Omental fat pad (tissue), 4 donors: ENCODE measurements around the gene TSC22D4. TPM values are rescaled to one million over a fixed set of nuclear protein-coding genes. Genes with fewer than 3 reads are reported as not detected.

Experiments used
- ATAC-seq: fragments of 150-250 bp; one replicate; pipeline ENCODE4 v1.9.1; 2016; ENCODE audit warnings: mild to moderate bottlenecking, moderate library complexity; ENCODE audit not compliant: low FRiP score
- DNase-seq: peaks from one replicate; pipeline ENCODE4 v3.0.0-alpha.2; 2019; ENCODE audit warnings: low spot score
- total RNA-seq, 4 donors: library from RNA; depleted of rRNA; stranded (reverse); fragments of >200 nt; gene quantifications; one replicate each; pipeline ENCODE4 v1.1.0, GENCODE V29; 2016
- TF ChIP-seq, protein P1 (sequence below), 3 donors: fragments of 450-650 bp; IDR thresholded peaks; one replicate each; pipeline ENCODE4 v1.5.1; 2016 to 2017; ENCODE audit warnings: antibody characterized with exemption in 3 of 3, mild to moderate bottlenecking in 3 of 3, moderate library complexity in 2 of 3

The TSC22D4 gene
- total RNA-seq, 4 donors from 2014 or later, result 15.6 to 36.4 (median 21.4) TPM

DNA sequence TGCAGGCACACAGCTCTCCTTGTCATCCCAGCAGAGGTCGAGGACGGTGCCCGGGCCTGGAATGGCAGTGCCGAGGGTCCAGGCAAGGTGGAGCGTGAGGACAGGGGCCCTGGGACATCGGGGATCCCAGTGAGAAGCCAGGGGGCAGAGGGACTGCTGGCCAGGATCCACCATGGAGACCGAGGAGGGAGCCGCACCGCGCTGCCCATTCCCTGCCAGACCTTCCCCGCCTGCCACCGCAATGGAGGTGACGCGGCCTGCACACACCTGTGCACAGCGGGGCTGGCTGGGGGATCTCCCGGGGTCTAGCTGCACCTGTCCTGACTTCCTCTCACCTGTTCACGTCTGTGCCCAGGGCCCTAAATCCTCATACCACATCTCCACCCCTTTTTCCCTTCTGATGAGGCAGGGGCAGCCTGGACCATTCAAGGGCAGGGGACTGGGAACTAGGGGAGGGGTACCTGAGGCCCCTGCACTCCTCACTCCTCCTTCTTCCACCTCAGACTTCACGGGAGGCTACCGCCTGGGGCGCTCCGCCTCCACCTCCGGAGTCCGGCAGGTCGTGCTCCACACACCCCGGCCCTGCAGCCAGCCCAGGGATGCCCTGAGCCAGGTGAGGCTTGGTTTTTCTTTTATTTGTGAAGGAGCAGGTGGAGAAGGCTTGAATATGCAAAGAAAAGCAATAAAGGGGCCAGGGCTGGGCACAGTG, 11.6 kb upstream of the TSC22D4 start:
- TF ChIP-seq, protein P1, sequence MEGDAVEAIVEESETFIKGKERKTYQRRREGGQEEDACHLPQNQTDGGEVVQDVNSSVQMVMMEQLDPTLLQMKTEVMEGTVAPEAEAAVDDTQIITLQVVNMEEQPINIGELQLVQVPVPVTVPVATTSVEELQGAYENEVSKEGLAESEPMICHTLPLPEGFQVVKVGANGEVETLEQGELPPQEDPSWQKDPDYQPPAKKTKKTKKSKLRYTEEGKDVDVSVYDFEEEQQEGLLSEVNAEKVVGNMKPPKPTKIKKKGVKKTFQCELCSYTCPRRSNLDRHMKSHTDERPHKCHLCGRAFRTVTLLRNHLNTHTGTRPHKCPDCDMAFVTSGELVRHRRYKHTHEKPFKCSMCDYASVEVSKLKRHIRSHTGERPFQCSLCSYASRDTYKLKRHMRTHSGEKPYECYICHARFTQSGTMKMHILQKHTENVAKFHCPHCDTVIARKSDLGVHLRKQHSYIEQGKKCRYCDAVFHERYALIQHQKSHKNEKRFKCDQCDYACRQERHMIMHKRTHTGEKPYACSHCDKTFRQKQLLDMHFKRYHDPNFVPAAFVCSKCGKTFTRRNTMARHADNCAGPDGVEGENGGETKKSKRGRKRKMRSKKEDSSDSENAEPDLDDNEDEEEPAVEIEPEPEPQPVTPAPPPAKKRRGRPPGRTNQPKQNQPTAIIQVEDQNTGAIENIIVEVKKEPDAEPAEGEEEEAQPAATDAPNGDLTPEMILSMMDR (IDR thresholded peaks at IDR 0.05), result no peak
- ATAC-seq, result no peak
- DNase-seq, result no peak

DNA sequence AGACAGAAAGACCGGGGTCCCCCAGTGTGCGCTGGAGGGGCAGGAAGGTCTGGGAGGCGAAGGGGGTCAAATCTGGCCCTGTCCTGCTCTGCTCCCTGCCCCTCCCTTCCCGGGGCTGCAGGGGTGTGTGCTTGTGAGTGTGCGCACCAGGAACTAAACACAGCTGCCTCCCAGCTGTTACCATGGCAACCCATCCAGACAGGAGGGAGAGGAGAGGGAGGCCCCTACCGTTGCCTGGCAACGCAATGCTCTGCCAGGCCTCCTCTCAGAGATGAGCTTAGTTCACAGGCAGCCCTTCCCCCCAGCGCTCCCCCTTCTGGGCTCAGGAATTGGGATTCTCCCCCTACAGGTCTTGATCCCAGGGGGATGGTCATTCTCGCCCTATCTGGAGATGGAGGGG, 10.8 kb upstream of the TSC22D4 start:
- ATAC-seq (no peak), DNase-seq (no peak)
- TF ChIP-seq, protein P1 (IDR thresholded peaks at IDR 0.05), result no peak

DNA sequence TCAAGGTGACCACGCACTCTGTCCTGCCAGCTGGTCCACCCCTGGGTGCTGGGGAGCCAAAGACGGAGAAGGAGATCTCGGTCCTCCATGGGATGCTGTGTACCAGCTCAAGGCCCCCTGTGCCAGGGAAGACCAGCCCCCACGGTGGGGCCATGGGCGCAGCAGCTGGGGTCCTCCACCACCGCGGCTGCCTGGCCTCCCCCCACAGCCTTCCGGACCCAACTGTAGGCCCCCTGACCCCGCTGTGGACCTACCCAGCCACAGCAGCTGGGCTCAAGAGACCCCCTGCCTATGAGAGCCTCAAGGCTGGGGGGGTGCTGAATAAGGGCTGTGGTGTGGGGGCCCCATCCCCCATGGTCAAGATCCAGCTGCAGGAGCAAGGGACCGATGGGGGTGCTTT, 10.1 kb upstream of the TSC22D4 start:
- TF ChIP-seq, protein P1 (IDR thresholded peaks at IDR 0.05), result no peak
- no peak for ATAC-seq
- DNase-seq, result no peak

DNA sequence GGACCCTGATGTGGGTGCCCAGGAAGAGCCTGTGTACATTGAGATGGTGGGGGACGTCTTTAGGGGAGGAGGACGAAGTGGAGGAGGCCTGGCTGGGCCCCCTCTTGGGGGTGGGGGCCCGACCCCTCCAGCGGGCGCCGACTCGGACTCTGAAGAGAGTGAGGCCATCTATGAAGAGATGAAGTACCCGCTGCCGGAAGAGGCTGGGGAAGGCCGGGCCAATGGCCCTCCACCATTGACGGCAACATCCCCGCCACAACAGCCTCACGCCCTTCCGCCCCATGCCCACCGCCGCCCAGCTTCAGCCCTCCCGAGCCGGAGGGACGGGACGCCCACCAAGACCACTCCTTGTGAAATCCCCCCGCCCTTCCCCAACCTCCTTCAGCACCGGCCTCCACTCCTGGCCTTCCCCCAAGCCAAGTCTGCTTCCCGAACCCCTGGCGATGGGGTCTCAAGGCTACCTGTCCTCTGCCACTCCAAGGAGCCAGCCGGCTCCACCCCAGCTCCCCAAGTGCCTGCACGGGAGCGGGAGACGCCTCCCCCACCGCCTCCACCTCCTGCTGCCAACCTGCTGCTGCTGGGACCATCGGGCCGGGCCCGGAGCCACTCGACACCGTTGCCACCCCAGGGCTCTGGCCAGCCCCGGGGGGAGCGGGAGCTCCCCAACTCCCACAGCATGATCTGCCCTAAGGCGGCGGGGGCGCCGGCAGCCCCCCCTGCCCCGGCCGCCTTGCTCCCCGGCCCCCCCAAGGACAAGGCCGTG, 9.5 kb upstream of the TSC22D4 start:
- DNase-seq (no peak), ATAC-seq (no peak)
- TF ChIP-seq, protein P1 (IDR thresholded peaks at IDR 0.05), result no peak

DNA sequence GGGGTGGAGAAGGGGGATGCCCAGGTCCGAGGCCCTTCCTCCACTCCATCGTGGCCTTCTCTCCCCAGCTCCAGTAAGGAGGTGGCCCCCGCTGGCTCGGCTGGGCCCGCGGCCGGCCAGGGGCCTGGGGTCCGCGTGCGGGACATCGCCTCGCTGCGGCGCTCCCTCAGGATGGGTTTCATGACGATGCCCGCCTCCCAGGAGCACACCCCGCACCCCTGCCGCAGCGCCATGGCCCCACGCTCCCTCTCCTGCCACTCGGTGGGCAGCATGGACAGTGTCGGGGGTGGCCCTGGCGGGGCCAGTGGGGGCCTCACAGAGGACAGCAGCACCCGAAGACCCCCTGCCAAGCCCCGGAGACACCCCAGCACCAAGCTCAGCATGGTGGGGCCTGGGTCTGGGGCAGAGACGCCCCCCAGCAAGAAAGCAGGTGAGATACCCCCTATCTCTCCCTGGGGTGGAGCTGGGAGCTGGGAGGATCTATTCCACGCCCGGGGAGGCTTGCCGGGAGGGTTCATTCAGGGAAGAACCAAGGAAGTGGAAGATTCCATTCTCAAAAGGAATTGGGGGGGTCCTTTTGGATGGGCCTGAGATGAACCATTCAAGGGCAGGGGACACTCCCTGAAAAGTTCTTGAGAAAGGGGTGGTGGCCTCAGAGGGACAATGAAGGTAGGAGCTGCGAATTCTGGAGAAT, 7.9 kb upstream of the TSC22D4 start:
- TF ChIP-seq, protein P1 (IDR thresholded peaks at IDR 0.05), result no peak
- ATAC-seq, result no peak
- DNase-seq, result no peak

DNA sequence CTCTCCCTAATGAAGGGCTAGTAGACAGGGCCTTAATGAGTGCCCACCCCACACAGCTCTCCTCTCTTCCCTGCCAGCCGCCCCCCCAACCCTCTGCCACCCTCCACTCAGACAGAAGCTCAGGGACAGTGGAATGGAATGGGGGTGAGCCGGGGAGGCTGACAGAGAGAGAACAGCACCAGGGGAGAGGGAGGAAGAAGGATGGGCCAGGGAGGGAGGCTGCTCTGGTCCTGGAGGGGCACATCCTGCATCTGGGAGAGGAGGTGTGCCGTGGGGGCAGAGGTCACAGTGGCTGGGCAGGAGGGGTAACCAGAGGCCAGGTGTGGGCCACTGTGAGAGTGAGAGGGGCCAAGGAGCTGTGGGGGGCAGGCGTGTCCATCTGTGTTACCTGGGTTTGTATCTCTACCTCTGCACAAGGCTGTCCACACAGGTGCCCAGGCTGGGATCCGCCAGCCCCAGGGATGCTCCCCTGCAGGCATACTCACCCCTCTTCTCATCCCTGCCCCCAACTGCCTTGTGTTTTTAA, 7.2 kb upstream of the TSC22D4 start:
- ATAC-seq, result no peak
- DNase-seq, result no peak
- TF ChIP-seq, protein P1 (IDR thresholded peaks at IDR 0.05), result no peak
